NOMO-1 treated with DMSO at 0.1 percent for 48 hours (cell line): ENCODE data around the gene NOX3.

Source experiments
- DNase-seq: peaks from one replicate; lab custom pipeline; 2025; ENCODE audit not compliant: unreplicated experiment; lab: John Stamatoyannopoulos, UW

The NOX3 gene

GRCh38 chr6:155402656-155403304 lies 52.9 kb downstream of the NOX3 start:
- no peak for DNase-seq

GRCh38 chr6:155400654-155400965 lies 55.0 kb downstream of the NOX3 start:
- no peak for DNase-seq

GRCh38 chr6:155399745-155400653 lies 55.6 kb downstream of the NOX3 start:
- no peak for DNase-seq

DNA sequence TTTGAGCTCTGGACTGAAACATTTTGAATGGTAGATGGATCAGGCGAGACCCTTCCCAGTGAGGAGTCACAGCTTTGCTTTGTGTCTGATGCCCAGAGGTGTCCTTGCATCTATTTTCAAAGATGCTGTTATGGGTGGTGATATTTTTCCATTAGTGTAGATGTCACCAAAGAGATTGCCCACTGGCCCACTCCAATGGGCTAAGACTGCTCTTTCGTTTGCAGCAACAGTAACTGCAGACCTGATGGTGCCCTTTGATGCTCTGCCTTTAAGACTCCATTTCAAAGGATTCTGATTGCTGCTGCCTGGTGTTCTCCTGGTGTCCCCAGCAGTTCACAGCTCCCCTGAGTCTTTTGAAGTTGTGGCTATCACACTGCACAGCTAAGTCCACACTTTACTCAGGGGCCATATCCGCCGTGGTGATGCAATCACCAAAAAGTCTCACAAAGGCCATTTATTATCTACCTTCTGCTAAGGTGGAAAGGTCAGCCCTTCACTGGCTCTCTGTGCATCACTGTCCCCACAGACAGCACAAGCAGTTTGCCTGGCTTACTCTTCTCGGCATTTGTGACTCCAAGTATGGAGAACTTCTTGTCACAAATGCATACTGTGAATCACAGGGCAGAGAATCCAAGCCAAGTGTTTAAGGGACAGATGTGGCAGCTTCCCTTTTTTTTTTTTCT lies 56.4 kb downstream of the NOX3 start:
- DNase-seq, result peak; percentile 80

DNA sequence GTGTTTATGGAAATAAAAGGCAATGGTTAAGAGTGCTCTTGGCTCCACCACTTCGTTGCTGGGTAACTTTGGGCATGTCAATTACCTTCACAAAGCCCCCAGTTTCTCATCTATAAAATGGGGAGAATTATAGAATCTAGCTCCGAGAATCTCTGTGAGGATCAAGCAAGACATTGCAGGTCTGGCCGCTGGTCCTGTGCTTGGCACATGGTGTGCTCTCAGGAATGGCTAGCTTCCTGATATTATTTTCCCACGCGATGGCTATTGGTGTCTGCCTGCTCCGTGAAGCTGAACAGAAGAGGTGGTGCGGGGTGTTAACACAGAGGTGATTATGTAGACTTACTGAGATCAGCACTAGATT lies 57.0 kb downstream of the NOX3 start:
- no peak for DNase-seq

- DNase-seq, result no peak
Measured at GRCh38 chr6:155398221-155398620, 57.4 kb downstream of the NOX3 start.

DNA sequence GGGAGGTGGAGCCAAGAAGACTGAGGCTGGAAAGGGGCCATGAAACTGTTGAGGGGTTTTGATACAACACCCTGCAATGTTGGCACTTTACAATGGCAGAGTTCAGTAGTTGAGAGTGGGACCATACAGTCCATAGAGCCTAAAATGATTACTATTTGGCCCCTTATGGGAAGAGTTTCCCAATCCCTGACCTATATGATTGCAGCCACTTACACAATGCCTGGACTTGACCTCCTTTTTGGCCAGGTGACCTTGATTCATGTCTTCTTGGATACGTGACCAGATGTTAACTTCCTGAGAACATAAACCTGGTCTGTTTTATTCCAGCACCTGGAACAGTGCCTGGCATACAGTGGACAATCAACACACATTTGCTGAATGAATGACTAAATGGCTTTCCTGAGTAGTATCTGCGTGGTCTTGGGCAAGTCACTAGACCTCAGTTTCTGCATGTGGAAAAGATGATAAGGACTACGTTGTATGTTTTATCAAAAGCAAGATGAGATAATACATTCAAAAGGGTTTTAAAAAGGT lies 58.4 kb downstream of the NOX3 start:
- no peak for DNase-seq

DNA sequence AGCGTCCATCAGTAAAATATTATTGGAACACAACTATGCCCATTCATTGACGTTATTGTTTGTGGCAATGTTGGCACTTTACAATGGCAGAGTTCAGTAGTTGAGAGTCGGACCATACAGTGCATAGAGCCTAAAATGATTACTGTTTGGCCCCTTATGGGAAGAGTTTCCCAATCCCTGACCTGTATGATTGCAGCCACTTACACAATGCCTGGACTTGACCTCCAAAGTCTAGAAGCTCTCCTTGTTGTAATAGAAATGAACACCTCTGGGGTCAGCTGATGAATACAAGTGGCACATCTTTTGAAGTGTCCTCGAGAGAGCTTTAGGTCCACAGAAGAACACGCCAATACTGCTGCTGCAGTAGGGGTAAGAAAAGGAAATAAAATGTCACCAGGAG lies 59.0 kb downstream of the NOX3 start:
- DNase-seq, result no peak

DNA sequence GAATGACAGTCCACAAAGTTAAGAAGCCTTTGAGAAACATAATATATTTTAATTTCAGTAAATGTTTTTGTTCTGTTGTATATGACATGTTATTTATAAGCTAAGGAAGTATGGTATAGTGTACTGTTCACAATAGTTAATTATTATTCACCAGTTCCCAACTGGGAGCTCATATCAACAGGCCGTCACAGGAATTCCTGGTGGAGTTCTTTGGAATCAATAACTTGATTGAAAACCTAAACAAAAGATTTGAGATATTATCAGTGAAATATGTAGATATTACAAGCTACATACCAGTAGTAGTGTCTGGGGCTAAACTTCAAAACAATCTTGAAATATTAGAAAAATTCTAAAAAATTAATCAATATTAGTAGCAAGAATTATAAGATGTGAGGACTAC lies 60.3 kb downstream of the NOX3 start:
- no peak for DNase-seq

DNA sequence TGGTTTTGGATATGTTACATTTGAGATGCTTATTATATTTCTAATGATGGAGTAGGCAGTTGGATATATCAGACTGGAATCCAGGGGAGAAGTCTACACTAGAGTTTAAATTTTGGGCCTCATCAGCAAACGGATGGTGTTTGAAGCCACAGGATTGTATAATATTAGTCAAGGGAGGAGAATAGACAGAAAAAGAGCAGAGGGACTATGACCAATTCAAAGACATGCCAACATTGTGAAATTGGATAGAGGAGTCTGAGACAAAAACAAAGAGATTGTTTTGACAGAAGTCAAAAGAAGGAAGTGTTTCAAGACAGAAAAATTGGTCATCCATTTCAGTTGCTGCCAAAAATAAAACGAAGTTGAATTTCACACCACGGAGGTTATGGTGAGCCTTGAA lies 66.5 kb downstream of the NOX3 start:
- DNase-seq, result peak; percentile 38

GRCh38 chr6:155388591-155388990 lies 67.0 kb downstream of the NOX3 start:
- DNase-seq, result no peak

DNA sequence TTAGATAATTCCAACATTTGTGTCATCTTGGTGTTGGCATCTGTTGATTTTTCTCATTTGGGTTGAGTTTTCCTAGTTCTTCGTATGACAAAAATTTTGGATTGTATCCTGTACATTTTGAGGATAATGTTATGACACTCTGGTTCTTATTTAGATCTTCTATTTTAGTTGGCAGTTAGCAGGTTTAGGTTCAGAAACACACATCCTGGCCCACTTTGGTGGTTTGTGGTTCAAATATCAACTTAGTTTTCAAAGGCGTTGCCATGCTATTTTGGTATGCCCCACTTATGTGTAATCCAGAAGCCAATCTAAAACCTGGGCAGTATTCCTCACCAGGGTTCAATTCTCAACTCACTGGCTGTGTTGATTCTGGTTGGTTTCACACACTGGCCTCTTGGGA lies 68.2 kb downstream of the NOX3 start:
- no peak for DNase-seq

GRCh38 chr6:155384321-155384952 lies 71.2 kb downstream of the NOX3 start:
- no peak for DNase-seq

DNA sequence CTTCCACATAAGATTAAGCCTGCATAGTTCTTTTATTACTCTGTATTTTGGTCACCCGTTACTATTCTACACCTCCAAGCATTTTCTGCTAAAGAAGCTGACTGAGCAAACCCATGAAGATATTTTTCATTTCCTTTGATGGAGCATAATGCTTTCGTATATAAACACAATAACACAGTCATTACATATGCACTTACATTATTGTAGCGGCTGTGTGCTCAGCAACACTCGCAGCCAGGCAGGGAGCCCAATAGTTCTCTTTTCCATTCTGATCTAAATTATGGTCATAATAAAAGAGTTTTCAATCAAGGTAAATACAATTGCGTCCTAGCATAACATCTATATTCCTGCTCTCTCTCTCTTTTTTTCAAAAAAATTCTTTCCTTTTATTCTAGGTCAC lies 71.7 kb downstream of the NOX3 start:
- no peak for DNase-seq

DNA sequence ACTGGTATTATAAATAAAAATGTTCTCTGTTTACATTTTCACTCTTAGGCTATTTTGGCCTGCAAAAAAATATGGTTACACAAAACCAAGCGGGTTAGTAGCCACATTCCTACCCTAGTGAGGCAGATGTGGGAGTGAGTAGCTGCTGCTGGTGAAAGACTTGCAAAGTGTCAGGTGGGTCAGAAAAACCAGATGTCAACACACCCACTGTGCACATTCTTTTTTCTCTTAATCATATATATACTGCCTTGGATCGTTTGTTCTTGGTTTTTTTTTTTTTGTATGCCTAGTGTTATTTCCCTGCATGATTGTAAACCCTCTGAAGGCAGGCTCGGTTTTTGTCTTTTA lies 73.3 kb downstream of the NOX3 start:
- DNase-seq, result no peak

DNA sequence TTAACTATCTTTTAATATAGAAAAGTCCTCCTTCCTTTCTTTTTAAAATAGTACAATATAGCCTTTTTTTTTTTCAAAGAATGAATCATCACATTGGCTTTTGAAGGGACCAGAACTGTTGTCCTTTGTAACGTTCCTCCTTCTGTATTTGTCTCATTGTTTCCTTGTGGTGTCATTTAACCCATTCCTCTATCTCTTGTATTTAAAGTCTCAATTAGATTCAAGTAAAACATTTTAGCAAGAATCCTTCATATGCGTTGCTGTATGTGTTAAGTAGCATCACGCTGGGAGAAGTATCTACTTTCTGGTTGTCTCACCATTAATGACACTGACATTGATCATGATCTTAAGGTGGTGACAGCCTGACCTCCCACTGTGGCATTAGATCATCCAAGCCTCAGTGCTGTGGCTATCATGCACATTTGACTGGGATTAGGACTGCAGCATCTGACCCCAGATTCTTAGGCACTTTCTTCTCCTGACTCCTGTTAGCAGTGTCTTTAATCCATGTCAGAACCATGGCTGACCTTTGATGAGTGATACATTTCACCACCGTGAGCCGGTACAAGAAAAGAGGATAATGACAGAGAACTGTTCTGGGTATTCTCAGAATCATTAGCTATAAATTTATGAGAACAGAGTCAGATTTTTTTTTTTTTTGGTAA lies 73.8 kb downstream of the NOX3 start:
- DNase-seq, result no peak

GRCh38 chr6:155380666-155381332 lies 74.8 kb downstream of the NOX3 start:
- DNase-seq, result peak; percentile 15

GRCh38 chr6:155378724-155379123 lies 76.9 kb downstream of the NOX3 start:
- DNase-seq, result no peak

GRCh38 chr6:155378276-155378675 lies 77.4 kb downstream of the NOX3 start:
- DNase-seq, result no peak

GRCh38 chr6:155377061-155377460 lies 78.6 kb downstream of the NOX3 start:
- no peak for DNase-seq
